H1 (cell line): ENCODE data around the gene GDPD5. TPM values are rescaled to one million over a fixed set of nuclear protein-coding genes. Genes with fewer than 3 reads are reported as not detected.

ENCODE experiments used
- ATF2 ChIP-seq: IDR thresholded peaks from 2 replicates; pipeline ENCODE4 v1.6.1; 2012; ENCODE audit warnings: low read length, inconsistent platforms
- BCL11A ChIP-seq, 2 experiments: IDR thresholded peaks; one replicate each; pipeline ENCODE4 v1.6.1; 2011; ENCODE audit warnings: low read depth in 2 of 2, low read length in 2 of 2, mild to moderate bottlenecking in 2 of 2
- CHD2 ChIP-seq: IDR thresholded peaks from 2 replicates; pipeline ENCODE4 v1.6.1; 2012; ENCODE audit warnings: low read length, improper control_type of control experiment
- CTCF ChIP-seq, 3 experiments: IDR thresholded peaks; 1 replicate in 2 of 3; 2 replicates in 1 of 3; pipeline versions ENCODE4 v1.5.1 to v1.6.1; 2011; ENCODE audit warnings: low read length in 3 of 3, mild to moderate bottlenecking in 3 of 3, inconsistent platforms in 2 of 3, low read depth in 1 of 3, moderate library complexity in 1 of 3; ENCODE audit not compliant: insufficient read depth in 1 of 3; ENCODE audit errors: control extremely low read depth in 1 of 3
- E2F6 ChIP-seq: IDR thresholded peaks from 2 replicates; pipeline ENCODE4 v1.6.1; 2012; ENCODE audit warnings: inconsistent platforms
- EP300 ChIP-seq, 2 experiments: IDR thresholded peaks; 1 replicate in 1 of 2; 2 replicates in 1 of 2; pipeline ENCODE4 v1.6.1; 2011 to 2012; ENCODE audit warnings: low read depth in 2 of 2, low read length in 2 of 2, mild to moderate bottlenecking in 2 of 2, borderline replicate concordance in 1 of 2, inconsistent platforms in 1 of 2, moderate library complexity in 1 of 2
- HDAC2 ChIP-seq, 2 experiments: fragments of 300-600 bp in 1 of 2; sonication (generic) in 1 of 2; IDR thresholded peaks; 2 replicates each; pipeline ENCODE4 v1.6.1; 2011 to 2012; ENCODE audit warnings: low read depth in 2 of 2, low read length in 2 of 2, mild to moderate bottlenecking in 2 of 2, moderate library complexity in 2 of 2, borderline replicate concordance in 1 of 2, inconsistent platforms in 1 of 2
- JUN ChIP-seq: IDR thresholded peaks from 2 replicates; pipeline ENCODE4 v1.6.1; 2011; ENCODE audit warnings: low read depth, mild to moderate bottlenecking, improper control_type of control experiment, low read length
- JUND ChIP-seq: IDR thresholded peaks from 2 replicates; pipeline ENCODE4 v1.6.1; 2011; ENCODE audit warnings: mild to moderate bottlenecking, improper control_type of control experiment, low read length
- KDM4A ChIP-seq: IDR thresholded peaks from one replicate; pipeline ENCODE4 v1.7.1; 2012; ENCODE audit warnings: low read depth, mild to moderate bottlenecking, moderate library complexity, low read length, inconsistent platforms; ENCODE audit not compliant: severe bottlenecking
- POLR2A ChIP-seq, 2 experiments: IDR thresholded peaks; 1 replicate in 1 of 2; 2 replicates in 1 of 2; pipeline ENCODE4 v1.6.1; 2011; ENCODE audit warnings: low read depth in 2 of 2, low read length in 2 of 2, mild to moderate bottlenecking in 2 of 2; ENCODE audit errors: control extremely low read depth in 1 of 2
- SIN3A ChIP-seq, 2 experiments: IDR thresholded peaks in 1 of 2; conservative IDR thresholded peaks in 1 of 2; 2 replicates each; pipeline ENCODE4 v1.6.1; 2011 to 2012; ENCODE audit warnings: low read length in 2 of 2, improper control_type of control experiment in 1 of 2, low read depth in 1 of 2, mild to moderate bottlenecking in 1 of 2
- SP4 ChIP-seq: IDR thresholded peaks from 2 replicates; pipeline ENCODE4 v1.6.1; 2012; ENCODE audit warnings: low read length, inconsistent platforms
- polyA plus RNA-seq, 7 experiments: library from polyadenylated mRNA; depleted of rRNA in 3 of 7; stranded (reverse) in 5 of 7; unstranded in 2 of 7; fragments of >200 nt in 5 of 7; fragments of 200-250 nt in 2 of 7; gene quantifications; 1 replicate in 5 of 7; 2 replicates in 1 of 7; 4 replicates in 1 of 7; pipeline versions ENCODE4 v1.2.1 to v1.2.3, GENCODE V29; 2011 to 2013; ENCODE audit warnings: missing spikeins in 2 of 7, mixed read lengths in 2 of 7
- total RNA-seq: library from RNA; stranded (reverse); fragmentation: NEBNext Ultra II Directional; extraction: Animal tissue kit (Norgen Biotek cat#: 25700); gene quantifications from 2 replicates; pipeline ENCODE4 v1.2.1, GENCODE V29; 2021

GDPD5 gene
- total and polyA plus RNA-seq, 2 of the 8 experiments (the other 6 are each of a cell fraction or from before 2014, with no cell fraction given): 7.8 to 8.6 TPM

GRCh38 chr11:75563978-75564552 is 38.3 kb upstream of the GDPD5 start (continued):
- TF ChIP-seq CHD2 (no peak), ATF2 (no peak), SP4 (no peak; the same call in 1 of the 2 replicates), E2F6 (no peak), JUND (peak; percentile 67; the same call in 1 of the 2 replicates), HDAC2 (IDR thresholded peaks at IDR 0.05; ENCODE audit: borderline replicate concordance in 1 of 2, low read depth in 2 of 2, low read length in 2 of 2) (no peak), CTCF (IDR thresholded peaks at IDR 0.05; ENCODE audit: control extremely low read depth in 1 of 3, insufficient read depth in 1 of 3, low read depth in 1 of 3, low read length in 3 of 3) (peak; percentile 66 to 86 (median 70)), JUN (no peak), EP300 (IDR thresholded peaks at IDR 0.05; ENCODE audit: borderline replicate concordance in 1 of 2, low read depth in 2 of 2, low read length in 2 of 2) (peak in 1 of 2 experiments; percentile 58; a peak in 1 of 3 replicates), KDM4A (no peak), SIN3A (conservative IDR thresholded peaks at IDR 0.05 in 1 of 2, IDR thresholded peaks at IDR 0.05 in 1 of 2; ENCODE audit: low read depth in 1 of 2, low read length in 2 of 2) (peak; percentile 92 to 93; a peak in 3 of 4 replicates), POLR2A (IDR thresholded peaks at IDR 0.05; ENCODE audit: control extremely low read depth in 1 of 2, low read depth in 2 of 2, low read length in 2 of 2) (no peak; a peak in 1 of 3 replicates), BCL11A (IDR thresholded peaks at IDR 0.05; ENCODE audit: low read depth in 2 of 2, low read length in 2 of 2) (no peak)
